Measurements from ENCODE around the gene GHDC.

DNA sequence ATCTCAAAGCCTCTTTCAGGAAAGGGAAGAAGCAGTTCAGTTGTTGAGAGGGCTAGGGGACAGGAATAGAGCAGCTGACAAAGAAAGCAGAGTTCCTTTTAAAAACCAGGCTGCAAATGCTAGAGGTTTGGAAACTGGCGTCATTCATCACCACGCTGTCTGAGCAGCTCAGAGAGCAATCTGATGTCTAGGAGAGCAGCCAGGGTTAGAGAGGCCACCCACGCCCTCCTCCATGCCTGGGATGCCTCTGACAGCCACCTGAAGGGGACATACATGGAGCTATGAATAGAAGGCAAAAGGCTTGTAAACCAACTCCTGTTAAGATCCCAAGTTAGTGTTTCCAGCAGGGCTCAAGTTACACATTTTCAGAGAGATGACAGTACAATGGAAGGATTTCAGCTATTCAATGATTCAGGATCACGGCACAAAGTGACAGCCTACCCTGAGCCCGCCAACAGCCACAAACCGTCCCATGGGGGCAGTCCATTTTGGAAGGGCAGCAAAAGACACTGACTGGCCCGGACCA lies 51.9 kb downstream of the GHDC start:
- TF ChIP-seq, protein P1, sequence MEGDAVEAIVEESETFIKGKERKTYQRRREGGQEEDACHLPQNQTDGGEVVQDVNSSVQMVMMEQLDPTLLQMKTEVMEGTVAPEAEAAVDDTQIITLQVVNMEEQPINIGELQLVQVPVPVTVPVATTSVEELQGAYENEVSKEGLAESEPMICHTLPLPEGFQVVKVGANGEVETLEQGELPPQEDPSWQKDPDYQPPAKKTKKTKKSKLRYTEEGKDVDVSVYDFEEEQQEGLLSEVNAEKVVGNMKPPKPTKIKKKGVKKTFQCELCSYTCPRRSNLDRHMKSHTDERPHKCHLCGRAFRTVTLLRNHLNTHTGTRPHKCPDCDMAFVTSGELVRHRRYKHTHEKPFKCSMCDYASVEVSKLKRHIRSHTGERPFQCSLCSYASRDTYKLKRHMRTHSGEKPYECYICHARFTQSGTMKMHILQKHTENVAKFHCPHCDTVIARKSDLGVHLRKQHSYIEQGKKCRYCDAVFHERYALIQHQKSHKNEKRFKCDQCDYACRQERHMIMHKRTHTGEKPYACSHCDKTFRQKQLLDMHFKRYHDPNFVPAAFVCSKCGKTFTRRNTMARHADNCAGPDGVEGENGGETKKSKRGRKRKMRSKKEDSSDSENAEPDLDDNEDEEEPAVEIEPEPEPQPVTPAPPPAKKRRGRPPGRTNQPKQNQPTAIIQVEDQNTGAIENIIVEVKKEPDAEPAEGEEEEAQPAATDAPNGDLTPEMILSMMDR (conservative IDR thresholded peaks at IDR 0.05 in 1 of 2, IDR thresholded peaks at IDR 0.05 in 1 of 2; ENCODE audit: extremely low read depth in 1 of 2, insufficient read depth in 1 of 2, low read depth in 1 of 2, low read length in 2 of 2): no peak
- no peak for TF ChIP-seq EZH2 (IDR thresholded peaks at IDR 0.05; ENCODE audit: borderline replicate concordance, low read length)

All from mammary epithelial cell (primary cell).